Activated CD4-positive, CD25-positive, alpha-beta regulatory T cell treated with anti-CD3 and anti-CD28 coated beads, Interleukin-2, amount 50 U/mL, for 16 hours (primary cell): ENCODE results near the gene SYNCRIP.
"Not testable (repeated sequence)": the region's sequence is repeated elsewhere in the genome, so short reads cannot be mapped to it uniquely, and the experiment has no call there.

Experiments used
- DNase-seq: peaks from one replicate; pipeline ENCODE4 v3.0.0-alpha.2; 2020; ENCODE audit warnings: low read depth, low spot score

The SYNCRIP gene

GRCh38 chr6:85670573-85670972 lies 27.9 kb upstream of the SYNCRIP start:
- no peak for DNase-seq

GRCh38 chr6:85669735-85670194 lies 27.1 kb upstream of the SYNCRIP start:
- peak; percentile 7 for DNase-seq

GRCh38 chr6:85662251-85662650 lies 19.6 kb upstream of the SYNCRIP start:
- no peak for DNase-seq

- no peak for DNase-seq
These were observed 17.5 kb upstream of the SYNCRIP start for GRCh38 chr6:85660181-85660611.

GRCh38 chr6:85650606-85651005 lies 7.9 kb upstream of the SYNCRIP start:
- no peak for DNase-seq

GRCh38 chr6:85644279-85644762 lies 1.6 kb upstream of the SYNCRIP start:
- no peak for DNase-seq

- DNase-seq: peak; percentile 18
These were observed 1.0 kb upstream of the SYNCRIP start for GRCh38 chr6:85643537-85644278.

- peak; percentile 42 for DNase-seq
These were observed 551 bp downstream of the SYNCRIP start for GRCh38 chr6:85641897-85642773.

- no peak for DNase-seq
These were observed 1.2 kb downstream of the SYNCRIP start for GRCh38 chr6:85641522-85641896.

GRCh38 chr6:85640821-85641220 lies 1.9 kb downstream of the SYNCRIP start:
- DNase-seq: no peak

- no peak for DNase-seq
These were observed 5.1 kb downstream of the SYNCRIP start for GRCh38 chr6:85637579-85637978.

GRCh38 chr6:85632164-85632942 lies 10.3 kb downstream of the SYNCRIP start:
- DNase-seq: no peak

- not testable (repeated sequence) for DNase-seq
These were observed 11.6 kb downstream of the SYNCRIP start for GRCh38 chr6:85631117-85631516.

GRCh38 chr6:85628353-85628752 lies 14.3 kb downstream of the SYNCRIP start:
- DNase-seq: no peak

- no peak for DNase-seq
These were observed 22.4 kb downstream of the SYNCRIP start for GRCh38 chr6:85620308-85620707.

- DNase-seq: no peak
These were observed 27.9 kb downstream of the SYNCRIP start for GRCh38 chr6:85614780-85615179.

GRCh38 chr6:85612690-85613474 lies 29.8 kb downstream of the SYNCRIP start:
- no peak for DNase-seq

- no peak for DNase-seq
These were observed 32.3 kb downstream of the SYNCRIP start for GRCh38 chr6:85610182-85610895.

GRCh38 chr6:85602100-85602499 lies 40.6 kb downstream of the SYNCRIP start:
- no peak for DNase-seq

GRCh38 chr6:85600713-85601313 lies 41.9 kb downstream of the SYNCRIP start:
- DNase-seq: no peak
